ENCODE data around the gene IFT43. TPM values are rescaled to one million over a fixed set of nuclear protein-coding genes. Genes with fewer than 3 reads are reported as not detected.

Gene IFT43
- total and polyA plus RNA-seq, 2 donors (not counting 3 experiments of a cell fraction or from before 2014, with no cell fraction given), result 22.3 to 39.0 TPM

GRCh38 chr14:76113691-76114090 lies 128.1 kb downstream of the IFT43 start:
- dilution Hi-C loops (cut with MboI; ENCODE audit: extremely low pct_ligation_motif_present, low sequenced_read_pairs), result no loop called here
- Histone ChIP-seq H3K4me1 (ENCODE audit: control insufficient read depth, extremely low read depth, insufficient read depth, low read length) (no peaks in the 10 kb centered on the region), H3K9me3 (replicated peaks; ENCODE audit: control insufficient read depth, insufficient read depth, low read length) (no peaks in the 10 kb centered on the region), H3K79me2 (ENCODE audit: control insufficient read depth, insufficient read depth, low read length) (no peaks in the 10 kb centered on the region), H4K20me1 (replicated peaks; ENCODE audit: control insufficient read depth, extremely low read depth, insufficient read depth, low read length) (no peaks in the 10 kb centered on the region), H2AFZ (ENCODE audit: low read depth, low read length) (no peak overlapping the region), H3K4me3 (replicated peaks in 1 of 3; ENCODE audit: insufficient read depth in 1 of 3, low read depth in 1 of 3, low read length in 3 of 3) (no peak overlapping the region), H3K9me1 (replicated peaks; ENCODE audit: control insufficient read depth, extremely low read depth, insufficient read depth, low read length) (no peaks in the 10 kb centered on the region), H3K4me2 (ENCODE audit: insufficient read depth, low read length) (no peak overlapping the region), H3K9ac (replicated peaks; ENCODE audit: extremely low read depth, insufficient read depth, low read length) (no peak overlapping the region), H3K27me3 (ENCODE audit: control insufficient read depth in 2 of 2, insufficient read depth in 2 of 2, low read length in 2 of 2) (peaks cover 4 to 10% of the 10 kb centered on the region in 2 experiments), H3K36me3 (ENCODE audit: control insufficient read depth in 2 of 2, extremely low read depth in 1 of 2, insufficient read depth in 2 of 2, low read length in 2 of 2) (no peaks in the 10 kb centered on the region), H3K27ac (ENCODE audit: insufficient read depth, low read depth, low read length) (no peak overlapping the region)
- no TSS peak for BruUV-seq (replicated peaks)
- intact Hi-C loops (cut with micrococcal nuclease), result no loop called here
- ChIA-PET CTCF (no interaction called here), POLR2A (no interaction called here)
- no peak for TF ChIP-seq EZH2 (IDR thresholded peaks at IDR 0.05; ENCODE audit: borderline replicate concordance, low read depth, low read length, severe bottlenecking)
- no peak for TF ChIP-seq JUN (IDR thresholded peaks at IDR 0.05; ENCODE audit: borderline replicate concordance, insufficient read depth, insufficient read length, low read depth)
- no peak for TF ChIP-seq POLR2AphosphoS5 (IDR thresholded peaks at IDR 0.05; ENCODE audit: insufficient read depth, low read depth, low read length)
- no peak for TF ChIP-seq POLR2A (IDR thresholded peaks at IDR 0.05; ENCODE audit: low read depth, low read length)
- TF ChIP-seq, protein P1, sequence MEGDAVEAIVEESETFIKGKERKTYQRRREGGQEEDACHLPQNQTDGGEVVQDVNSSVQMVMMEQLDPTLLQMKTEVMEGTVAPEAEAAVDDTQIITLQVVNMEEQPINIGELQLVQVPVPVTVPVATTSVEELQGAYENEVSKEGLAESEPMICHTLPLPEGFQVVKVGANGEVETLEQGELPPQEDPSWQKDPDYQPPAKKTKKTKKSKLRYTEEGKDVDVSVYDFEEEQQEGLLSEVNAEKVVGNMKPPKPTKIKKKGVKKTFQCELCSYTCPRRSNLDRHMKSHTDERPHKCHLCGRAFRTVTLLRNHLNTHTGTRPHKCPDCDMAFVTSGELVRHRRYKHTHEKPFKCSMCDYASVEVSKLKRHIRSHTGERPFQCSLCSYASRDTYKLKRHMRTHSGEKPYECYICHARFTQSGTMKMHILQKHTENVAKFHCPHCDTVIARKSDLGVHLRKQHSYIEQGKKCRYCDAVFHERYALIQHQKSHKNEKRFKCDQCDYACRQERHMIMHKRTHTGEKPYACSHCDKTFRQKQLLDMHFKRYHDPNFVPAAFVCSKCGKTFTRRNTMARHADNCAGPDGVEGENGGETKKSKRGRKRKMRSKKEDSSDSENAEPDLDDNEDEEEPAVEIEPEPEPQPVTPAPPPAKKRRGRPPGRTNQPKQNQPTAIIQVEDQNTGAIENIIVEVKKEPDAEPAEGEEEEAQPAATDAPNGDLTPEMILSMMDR (IDR thresholded peaks at IDR 0.05; ENCODE audit: extremely low read depth in 1 of 2, insufficient read depth in 1 of 2, low read depth in 1 of 2, low read length in 2 of 2), result no peak
- TF ChIP-seq, protein P2, sequence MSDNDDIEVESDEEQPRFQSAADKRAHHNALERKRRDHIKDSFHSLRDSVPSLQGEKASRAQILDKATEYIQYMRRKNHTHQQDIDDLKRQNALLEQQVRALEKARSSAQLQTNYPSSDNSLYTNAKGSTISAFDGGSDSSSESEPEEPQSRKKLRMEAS (IDR thresholded peaks at IDR 0.05; ENCODE audit: insufficient read depth, insufficient read length), result no peak
- no peak for TF ChIP-seq MYC (IDR thresholded peaks at IDR 0.05; ENCODE audit: low read depth, low read length)
- no peak for TF ChIP-seq FOS (IDR thresholded peaks at IDR 0.05; ENCODE audit: borderline replicate concordance, insufficient read depth, low read length)
- no peak for TF ChIP-seq GATA2 (IDR thresholded peaks at IDR 0.05; ENCODE audit: insufficient read depth, insufficient read length, low read depth, low read length)
- no peak for DNase-seq (ENCODE audit: low read depth, low spot score)
- FAIRE-seq, result no peak
